Astrocyte (in vitro differentiated cells and primary cell): ENCODE measurements around the gene FABP1. TPM values are rescaled to one million over a fixed set of nuclear protein-coding genes. Genes with fewer than 3 reads are reported as not detected.

Source experiments
- DNase-seq: peaks from one replicate; pipeline ENCODE4 v3.0.0-alpha.2; 2010; ENCODE audit warnings: low read depth
- FAIRE-seq: peaks from 2 replicates; lab custom pipeline; 2011; peaks lifted over from hg19 to GRCh38; lab: Jason Lieb, UNC
- H2AFZ ChIP-seq: 2 replicates; pipeline ENCODE4 v1.6.0; 2012; ENCODE audit warnings: low read depth, low read length, inconsistent platforms
- H3K27ac ChIP-seq: 2 replicates; pipeline ENCODE4 v1.5.1; 2011; ENCODE audit warnings: low read depth, low read length, inconsistent platforms
- H3K27me3 ChIP-seq: 2 replicates; pipeline ENCODE4 v1.6.0; 2011; ENCODE audit warnings: low read length, inconsistent platforms; ENCODE audit not compliant: insufficient read depth
- H3K36me3 ChIP-seq: 2 replicates; pipeline ENCODE4 v1.5.1; 2011; ENCODE audit warnings: low read length, inconsistent platforms; ENCODE audit not compliant: insufficient read depth
- H3K4me1 ChIP-seq: 2 replicates; pipeline ENCODE4 v1.5.1; 2011; ENCODE audit warnings: low read length, inconsistent platforms; ENCODE audit not compliant: insufficient read depth
- H3K4me2 ChIP-seq: 2 replicates; pipeline ENCODE4 v1.6.0; 2012; ENCODE audit warnings: low read length, inconsistent platforms
- H3K4me3 ChIP-seq: 2 replicates; pipeline ENCODE4 v1.5.1; 2011; ENCODE audit warnings: low read depth, mild to moderate bottlenecking, low read length, inconsistent platforms; ENCODE audit not compliant: insufficient read depth
- H3K79me2 ChIP-seq: 2 replicates; pipeline ENCODE4 v1.6.0; 2012; ENCODE audit warnings: mild to moderate bottlenecking, low read length, inconsistent platforms; ENCODE audit not compliant: insufficient read depth
- H3K9ac ChIP-seq: 2 replicates; pipeline ENCODE4 v1.6.0; 2012; ENCODE audit warnings: mild to moderate bottlenecking, low read length, inconsistent platforms
- H3K9me3 ChIP-seq: 2 replicates; pipeline ENCODE4 v1.5.1; 2012; ENCODE audit warnings: low read depth, mild to moderate bottlenecking, low read length, inconsistent platforms; ENCODE audit not compliant: insufficient read depth
- H4K20me1 ChIP-seq: 2 replicates; pipeline ENCODE4 v1.6.0; 2012; ENCODE audit warnings: low read length, inconsistent platforms; ENCODE audit not compliant: insufficient read depth
- H3K27ac Mint-ChIP-seq: one replicate; pipeline ENCODE4 v1.8.0; 2021; ENCODE audit warnings: mild to moderate bottlenecking, mixed read lengths; ENCODE audit not compliant: unreplicated experiment
- H3K27me3 Mint-ChIP-seq: one replicate; pipeline ENCODE4 v1.8.0; 2021; ENCODE audit warnings: low read depth, mixed read lengths; ENCODE audit not compliant: unreplicated experiment
- H3K36me3 Mint-ChIP-seq: one replicate; pipeline ENCODE4 v1.8.0; 2021; ENCODE audit warnings: low read depth, mixed read lengths; ENCODE audit not compliant: unreplicated experiment
- H3K4me1 Mint-ChIP-seq: one replicate; pipeline ENCODE4 v1.8.0; 2021; ENCODE audit warnings: low read depth, mixed read lengths; ENCODE audit not compliant: unreplicated experiment
- H3K4me3 Mint-ChIP-seq: one replicate; pipeline ENCODE4 v1.8.0; 2021; ENCODE audit warnings: mild to moderate bottlenecking, moderate library complexity, mixed read lengths; ENCODE audit not compliant: unreplicated experiment
- H3K9me3 Mint-ChIP-seq: one replicate; pipeline ENCODE4 v1.8.0; 2021; ENCODE audit warnings: mild to moderate bottlenecking, mixed read lengths; ENCODE audit not compliant: unreplicated experiment
- EZH2 ChIP-seq: IDR thresholded peaks from 2 replicates; pipeline ENCODE4 v1.6.1; 2012; ENCODE audit warnings: mild to moderate bottlenecking, low read length, inconsistent platforms; ENCODE audit not compliant: insufficient read depth
- total RNA-seq: library from RNA; stranded (reverse); gene quantifications from 2 replicates; pipeline ENCODE4 v1.2.1, GENCODE V29; 2021
- TF ChIP-seq, protein P1 (sequence below): IDR thresholded peaks from 2 replicates; pipeline ENCODE4 v1.5.1; 2011; ENCODE audit warnings: low read depth, mild to moderate bottlenecking, inconsistent platforms, low read length, moderate library complexity; ENCODE audit not compliant: insufficient read depth

The FABP1 gene
- total RNA-seq, 1 donor from 2014 or later, result not detected

DNA sequence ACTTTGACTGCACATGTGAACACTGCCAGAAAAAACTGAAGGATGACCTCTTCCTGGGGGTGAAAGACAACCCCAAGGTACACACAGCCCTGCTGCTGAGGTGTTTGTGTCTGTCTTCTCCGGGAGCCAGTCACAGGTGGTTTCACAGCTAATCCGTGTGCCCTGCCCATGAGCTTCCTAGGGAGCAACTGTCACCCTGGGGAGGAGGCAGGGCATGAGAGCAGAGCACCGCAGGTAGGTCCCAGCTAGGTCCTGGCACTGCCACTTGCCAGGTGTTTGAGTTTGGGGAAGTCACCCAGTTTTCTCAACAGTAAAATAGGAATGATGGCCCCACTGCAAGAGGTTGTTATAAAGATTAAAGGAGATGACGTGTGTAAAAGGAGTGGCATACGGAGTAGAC is 31.2 kb downstream of the FABP1 start:
- Mint-ChIP-seq H3K36me3 (no peaks in the 10 kb centered on the region), H3K27me3 (peaks cover 16% of the 10 kb centered on the region), H3K9me3 (no peaks in the 10 kb centered on the region), H3K4me3 (no peak overlapping the region), H3K4me1 (no peaks in the 10 kb centered on the region), H3K27ac (no peak overlapping the region)
- H4K20me1 ChIP-seq, result no peaks in the 10 kb centered on the region
- no peak overlapping the region for H3K4me2 ChIP-seq
- H3K9me3 ChIP-seq, result no peaks in the 10 kb centered on the region
- H3K4me1 ChIP-seq, result no peaks in the 10 kb centered on the region
- no peaks in the 10 kb centered on the region for H3K36me3 ChIP-seq
- TF ChIP-seq, protein P1, sequence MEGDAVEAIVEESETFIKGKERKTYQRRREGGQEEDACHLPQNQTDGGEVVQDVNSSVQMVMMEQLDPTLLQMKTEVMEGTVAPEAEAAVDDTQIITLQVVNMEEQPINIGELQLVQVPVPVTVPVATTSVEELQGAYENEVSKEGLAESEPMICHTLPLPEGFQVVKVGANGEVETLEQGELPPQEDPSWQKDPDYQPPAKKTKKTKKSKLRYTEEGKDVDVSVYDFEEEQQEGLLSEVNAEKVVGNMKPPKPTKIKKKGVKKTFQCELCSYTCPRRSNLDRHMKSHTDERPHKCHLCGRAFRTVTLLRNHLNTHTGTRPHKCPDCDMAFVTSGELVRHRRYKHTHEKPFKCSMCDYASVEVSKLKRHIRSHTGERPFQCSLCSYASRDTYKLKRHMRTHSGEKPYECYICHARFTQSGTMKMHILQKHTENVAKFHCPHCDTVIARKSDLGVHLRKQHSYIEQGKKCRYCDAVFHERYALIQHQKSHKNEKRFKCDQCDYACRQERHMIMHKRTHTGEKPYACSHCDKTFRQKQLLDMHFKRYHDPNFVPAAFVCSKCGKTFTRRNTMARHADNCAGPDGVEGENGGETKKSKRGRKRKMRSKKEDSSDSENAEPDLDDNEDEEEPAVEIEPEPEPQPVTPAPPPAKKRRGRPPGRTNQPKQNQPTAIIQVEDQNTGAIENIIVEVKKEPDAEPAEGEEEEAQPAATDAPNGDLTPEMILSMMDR, result no peak
- no peak for TF ChIP-seq EZH2
- no peak overlapping the region for H2AFZ ChIP-seq
- H3K9ac ChIP-seq, result no peak overlapping the region
- H3K4me3 ChIP-seq, result no peak overlapping the region
- H3K27me3 ChIP-seq, result no peaks in the 10 kb centered on the region
- no peaks in the 10 kb centered on the region for H3K79me2 ChIP-seq
- DNase-seq, result no peak
- no peak for FAIRE-seq
- no peak overlapping the region for H3K27ac ChIP-seq

DNA sequence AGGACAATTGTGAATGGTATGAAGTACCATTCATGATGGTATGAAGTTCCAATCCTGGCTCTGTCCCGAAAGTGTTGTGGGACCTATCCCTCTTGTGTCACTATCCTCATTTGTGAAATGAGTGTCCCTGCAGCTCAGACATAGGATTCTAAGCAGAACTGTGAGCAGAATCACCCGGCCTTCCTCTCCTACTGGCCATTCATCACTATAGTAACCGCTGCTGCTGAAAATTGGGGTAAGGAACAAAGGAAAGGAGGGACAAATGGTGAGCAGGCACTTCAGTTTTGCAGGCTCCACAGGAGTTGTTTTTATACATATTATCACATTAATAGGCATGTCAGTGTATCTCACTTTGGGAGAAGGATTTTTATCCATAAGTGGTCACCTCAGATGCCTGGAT is 32.8 kb downstream of the FABP1 start:
- H3K27ac ChIP-seq, result no peak overlapping the region

DNA sequence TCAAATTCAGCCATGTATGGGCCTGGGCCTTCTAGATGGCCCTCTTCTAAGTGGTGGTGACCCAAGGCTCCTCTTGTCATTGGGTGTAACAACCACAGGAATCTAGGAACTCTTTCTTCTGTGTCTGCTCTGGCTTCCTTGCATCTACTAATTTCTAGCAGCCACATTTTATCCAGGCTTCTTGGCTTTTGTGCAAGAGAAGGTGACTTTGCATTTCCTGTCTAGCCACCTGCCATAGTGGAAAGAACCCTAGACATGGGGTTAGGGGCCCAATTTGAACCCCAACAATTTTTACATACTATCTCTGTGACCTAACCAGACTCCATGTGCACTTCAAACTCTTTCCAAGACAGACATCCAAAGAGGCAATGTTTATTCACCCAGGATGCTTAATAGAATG is 35.1 kb downstream of the FABP1 start:
- H3K36me3 Mint-ChIP-seq, result no peaks in the 10 kb centered on the region
- FAIRE-seq, result no peak
- Histone ChIP-seq H3K27ac (no peak overlapping the region), H3K4me3 (no peak overlapping the region), H3K9ac (no peak overlapping the region), H2AFZ (no peak overlapping the region), H3K9me3 (no peaks in the 10 kb centered on the region), H3K79me2 (no peaks in the 10 kb centered on the region), H3K4me1 (no peaks in the 10 kb centered on the region), H3K27me3 (no peaks in the 10 kb centered on the region), H4K20me1 (no peaks in the 10 kb centered on the region), H3K36me3 (no peaks in the 10 kb centered on the region), H3K4me2 (no peak overlapping the region)
- H3K27me3 Mint-ChIP-seq, result peaks cover 16% of the 10 kb centered on the region
- no peak overlapping the region for H3K27ac Mint-ChIP-seq
- DNase-seq, result no peak
- no peak overlapping the region for H3K4me3 Mint-ChIP-seq
- H3K9me3 Mint-ChIP-seq, result no peaks in the 10 kb centered on the region
- peaks cover 8% of the 10 kb centered on the region for H3K4me1 Mint-ChIP-seq
- TF ChIP-seq EZH2, result no peak
- TF ChIP-seq, protein P1, result no peak

More for the DNA sequence above, 32.8 kb downstream of the FABP1 start:
- Histone ChIP-seq H3K4me1 (no peaks in the 10 kb centered on the region), H3K4me3 (no peak overlapping the region), H3K27me3 (no peaks in the 10 kb centered on the region), H4K20me1 (no peaks in the 10 kb centered on the region), H3K36me3 (no peaks in the 10 kb centered on the region), H3K9me3 (no peaks in the 10 kb centered on the region), H2AFZ (no peak overlapping the region), H3K4me2 (no peak overlapping the region), H3K9ac (no peak overlapping the region), H3K79me2 (no peaks in the 10 kb centered on the region)
- no peak for DNase-seq
- H3K9me3 Mint-ChIP-seq, result no peaks in the 10 kb centered on the region
- no peak overlapping the region for H3K4me3 Mint-ChIP-seq
- TF ChIP-seq, protein P1, result no peak
- no peak for TF ChIP-seq EZH2
- no peak overlapping the region for H3K27ac Mint-ChIP-seq
- peaks cover 16% of the 10 kb centered on the region for H3K27me3 Mint-ChIP-seq
- H3K4me1 Mint-ChIP-seq, result peaks cover 8% of the 10 kb centered on the region
- no peak for FAIRE-seq
- H3K36me3 Mint-ChIP-seq, result no peaks in the 10 kb centered on the region
